ENCODE results near the gene TMEM150C.

- TF ChIP-seq CTCF (IDR thresholded peaks at IDR 0.05) (no peak), EP300 (IDR thresholded peaks at IDR 0.05) (no peak)
Measured at GRCh38 chr4:82500435-82501153, 61.2 kb downstream of the TMEM150C start.
